HS-5 (cell line): ENCODE data around the gene ADAMTS10.
"Not testable (repeated sequence)": the region's sequence is repeated elsewhere in the genome, so short reads cannot be mapped to it uniquely, and the experiment has no call there.

Source experiments
- DNase-seq: peaks from one replicate; pipeline ENCODE4 v3.0.0-alpha.2; 2012; ENCODE audit warnings: low read depth

ADAMTS10 gene

GRCh38 chr19:8626842-8627241, 16.3 kb upstream of the ADAMTS10 start:
- no peak for DNase-seq

- not testable (repeated sequence) for DNase-seq
These were observed 12.4 kb upstream of the ADAMTS10 start for GRCh38 chr19:8622886-8623285.

GRCh38 chr19:8618751-8619150, 8.2 kb upstream of the ADAMTS10 start:
- no peak for DNase-seq

- DNase-seq: no peak
These were observed 7.5 kb upstream of the ADAMTS10 start for GRCh38 chr19:8617984-8618383.

- DNase-seq: not testable (repeated sequence)
These were observed 6.8 kb upstream of the ADAMTS10 start for GRCh38 chr19:8617325-8617724.

GRCh38 chr19:8616861-8617260, 6.3 kb upstream of the ADAMTS10 start:
- DNase-seq: no peak

- DNase-seq: no peak
These were observed 5.5 kb upstream of the ADAMTS10 start for GRCh38 chr19:8615813-8616596.

GRCh38 chr19:8615024-8615423, 4.5 kb upstream of the ADAMTS10 start:
- DNase-seq: no peak

GRCh38 chr19:8614455-8614854, 3.9 kb upstream of the ADAMTS10 start:
- DNase-seq: no peak

GRCh38 chr19:8612807-8613171, 2.3 kb upstream of the ADAMTS10 start:
- DNase-seq: no peak

GRCh38 chr19:8611877-8612806, 1.6 kb upstream of the ADAMTS10 start:
- DNase-seq: no peak

- DNase-seq: no peak
These were observed 919 bp upstream of the ADAMTS10 start for GRCh38 chr19:8611391-8611876.

GRCh38 chr19:8610936-8611300, 403 bp upstream of the ADAMTS10 start:
- no peak for DNase-seq

- no peak for DNase-seq
These were observed 1.1 kb downstream of the ADAMTS10 start for GRCh38 chr19:8609279-8610040.

- DNase-seq: no peak
These were observed 1.6 kb downstream of the ADAMTS10 start for GRCh38 chr19:8608941-8609278.

GRCh38 chr19:8607386-8607785, 3.1 kb downstream of the ADAMTS10 start:
- no peak for DNase-seq

- no peak for DNase-seq
These were observed 5.0 kb downstream of the ADAMTS10 start for GRCh38 chr19:8605514-8605913.

GRCh38 chr19:8601796-8602195, 8.7 kb downstream of the ADAMTS10 start:
- DNase-seq: no peak

GRCh38 chr19:8600816-8601215, 9.7 kb downstream of the ADAMTS10 start:
- no peak for DNase-seq

GRCh38 chr19:8600064-8600463, 10.5 kb downstream of the ADAMTS10 start:
- DNase-seq: no peak

GRCh38 chr19:8596168-8596567, 14.3 kb downstream of the ADAMTS10 start:
- no peak for DNase-seq

GRCh38 chr19:8595651-8596050, 14.9 kb downstream of the ADAMTS10 start:
- DNase-seq: no peak
